Measurements from ENCODE around the gene ZBTB20. TPM values are rescaled to one million over a fixed set of nuclear protein-coding genes. Genes with fewer than 3 reads are reported as not detected.

ZBTB20 gene
- total and polyA plus RNA-seq, 4 donors = 0.88 to 83.2 (median 20.4) TPM

DNA sequence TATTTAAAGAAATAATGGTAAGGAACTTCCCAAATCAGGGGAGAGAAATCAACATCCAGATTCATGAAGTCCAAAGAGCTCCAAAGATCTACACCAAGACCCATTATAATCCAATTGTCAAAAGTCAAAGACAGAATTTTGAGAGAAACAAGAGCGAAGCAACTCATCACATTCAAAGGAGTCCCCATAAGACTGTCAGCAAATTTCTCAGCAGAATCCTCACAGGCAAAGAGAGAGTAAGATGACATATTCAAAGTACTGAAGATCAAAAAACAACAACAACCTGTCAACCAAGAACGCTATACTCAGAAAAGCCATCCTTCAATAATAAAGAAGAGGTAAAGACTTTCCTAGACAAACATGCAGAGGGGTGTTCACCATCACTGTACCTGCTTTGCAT is 511.2 kb downstream of the ZBTB20 start:
- DNase-seq (ENCODE audit: low spot score) = no peak
- H3K27me3 ChIP-seq (ENCODE audit: control insufficient read depth in 4 of 4, insufficient read depth in 4 of 4, low read length in 3 of 4) = no peaks in the 10 kb centered on the region
- H3K9ac ChIP-seq (ENCODE audit: low read depth in 1 of 2, low read length in 2 of 2) = no peak overlapping the region
- WGBS = 97% methylated on average over 2 of the region's 2 CpGs
- no peaks in the 10 kb centered on the region for H3K36me3 ChIP-seq (ENCODE audit: control insufficient read depth in 4 of 4, insufficient read depth in 3 of 4, low read depth in 1 of 4, low read length in 3 of 4)
- no peak overlapping the region for H3K27ac ChIP-seq (ENCODE audit: low read depth in 1 of 2, low read length in 2 of 2)
- no peaks in the 10 kb centered on the region for H3K9me3 ChIP-seq (ENCODE audit: control insufficient read depth in 4 of 4, low read length in 3 of 4)
- no peak for TF ChIP-seq RXRA (IDR thresholded peaks at IDR 0.05)
- no peak overlapping the region for H3K4me3 ChIP-seq (ENCODE audit: low read depth in 1 of 3, low read length in 3 of 3)
- peaks cover 0 to 5% (median 0%) of the 10 kb centered on the region in 4 donors for H3K4me1 ChIP-seq (ENCODE audit: control insufficient read depth in 4 of 4, insufficient read depth in 4 of 4, low read length in 3 of 4)

DNA sequence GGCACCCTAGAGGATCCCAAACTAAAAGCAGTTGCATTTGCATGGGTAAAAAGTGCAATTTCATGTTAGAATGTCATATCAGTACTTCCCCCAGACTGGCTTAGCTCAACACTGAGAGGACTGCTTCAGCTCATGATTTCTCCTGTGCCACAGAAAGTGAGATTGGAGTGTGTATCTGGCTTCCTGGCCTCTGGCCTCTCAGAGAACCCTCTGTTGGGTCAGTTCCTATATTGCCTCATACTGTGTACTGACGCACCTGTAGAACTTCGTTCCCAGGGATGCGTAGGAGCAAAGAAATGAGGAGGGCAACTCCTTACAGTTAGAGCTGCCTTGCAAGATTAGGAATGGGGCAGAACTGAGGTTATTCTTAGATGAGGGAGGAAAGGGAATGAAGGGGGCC is 512.5 kb downstream of the ZBTB20 start:
- no peak for DNase-seq (ENCODE audit: low spot score)
- H3K36me3 ChIP-seq (ENCODE audit: control insufficient read depth in 4 of 4, insufficient read depth in 3 of 4, low read depth in 1 of 4, low read length in 3 of 4) = no peaks in the 10 kb centered on the region
- TF ChIP-seq, protein P1, sequence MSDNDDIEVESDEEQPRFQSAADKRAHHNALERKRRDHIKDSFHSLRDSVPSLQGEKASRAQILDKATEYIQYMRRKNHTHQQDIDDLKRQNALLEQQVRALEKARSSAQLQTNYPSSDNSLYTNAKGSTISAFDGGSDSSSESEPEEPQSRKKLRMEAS (IDR thresholded peaks at IDR 0.05) = no peak
- TF ChIP-seq, protein P2, sequence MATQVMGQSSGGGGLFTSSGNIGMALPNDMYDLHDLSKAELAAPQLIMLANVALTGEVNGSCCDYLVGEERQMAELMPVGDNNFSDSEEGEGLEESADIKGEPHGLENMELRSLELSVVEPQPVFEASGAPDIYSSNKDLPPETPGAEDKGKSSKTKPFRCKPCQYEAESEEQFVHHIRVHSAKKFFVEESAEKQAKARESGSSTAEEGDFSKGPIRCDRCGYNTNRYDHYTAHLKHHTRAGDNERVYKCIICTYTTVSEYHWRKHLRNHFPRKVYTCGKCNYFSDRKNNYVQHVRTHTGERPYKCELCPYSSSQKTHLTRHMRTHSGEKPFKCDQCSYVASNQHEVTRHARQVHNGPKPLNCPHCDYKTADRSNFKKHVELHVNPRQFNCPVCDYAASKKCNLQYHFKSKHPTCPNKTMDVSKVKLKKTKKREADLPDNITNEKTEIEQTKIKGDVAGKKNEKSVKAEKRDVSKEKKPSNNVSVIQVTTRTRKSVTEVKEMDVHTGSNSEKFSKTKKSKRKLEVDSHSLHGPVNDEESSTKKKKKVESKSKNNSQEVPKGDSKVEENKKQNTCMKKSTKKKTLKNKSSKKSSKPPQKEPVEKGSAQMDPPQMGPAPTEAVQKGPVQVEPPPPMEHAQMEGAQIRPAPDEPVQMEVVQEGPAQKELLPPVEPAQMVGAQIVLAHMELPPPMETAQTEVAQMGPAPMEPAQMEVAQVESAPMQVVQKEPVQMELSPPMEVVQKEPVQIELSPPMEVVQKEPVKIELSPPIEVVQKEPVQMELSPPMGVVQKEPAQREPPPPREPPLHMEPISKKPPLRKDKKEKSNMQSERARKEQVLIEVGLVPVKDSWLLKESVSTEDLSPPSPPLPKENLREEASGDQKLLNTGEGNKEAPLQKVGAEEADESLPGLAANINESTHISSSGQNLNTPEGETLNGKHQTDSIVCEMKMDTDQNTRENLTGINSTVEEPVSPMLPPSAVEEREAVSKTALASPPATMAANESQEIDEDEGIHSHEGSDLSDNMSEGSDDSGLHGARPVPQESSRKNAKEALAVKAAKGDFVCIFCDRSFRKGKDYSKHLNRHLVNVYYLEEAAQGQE (IDR thresholded peaks at IDR 0.05) = no peak
- TF ChIP-seq YY1 (IDR thresholded peaks at IDR 0.05) (no peak), FOXA1 (IDR thresholded peaks at IDR 0.05) (no peak), HNF4G (IDR thresholded peaks at IDR 0.05) (no peak), RXRA (IDR thresholded peaks at IDR 0.05) (no peak), TAF1 (conservative IDR thresholded peaks at IDR 0.05) (no peak), SP1 (IDR thresholded peaks at IDR 0.05) (no peak), NR2F2 (IDR thresholded peaks at IDR 0.05) (no peak), HNF4A (conservative IDR thresholded peaks at IDR 0.05) (no peak), EGR1 (IDR thresholded peaks at IDR 0.05; ENCODE audit: low read depth in 2 of 2) (no peak), RAD21 (IDR thresholded peaks at IDR 0.05) (no peak), GABPA (IDR thresholded peaks at IDR 0.05 in 1 of 2, conservative IDR thresholded peaks at IDR 0.05 in 1 of 2) (no peak), JUND (IDR thresholded peaks at IDR 0.05) (no peak)
- TF ChIP-seq, protein P3, sequence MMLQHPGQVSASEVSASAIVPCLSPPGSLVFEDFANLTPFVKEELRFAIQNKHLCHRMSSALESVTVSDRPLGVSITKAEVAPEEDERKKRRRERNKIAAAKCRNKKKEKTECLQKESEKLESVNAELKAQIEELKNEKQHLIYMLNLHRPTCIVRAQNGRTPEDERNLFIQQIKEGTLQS (IDR thresholded peaks at IDR 0.05) = no peak
- TF ChIP-seq, protein P4, sequence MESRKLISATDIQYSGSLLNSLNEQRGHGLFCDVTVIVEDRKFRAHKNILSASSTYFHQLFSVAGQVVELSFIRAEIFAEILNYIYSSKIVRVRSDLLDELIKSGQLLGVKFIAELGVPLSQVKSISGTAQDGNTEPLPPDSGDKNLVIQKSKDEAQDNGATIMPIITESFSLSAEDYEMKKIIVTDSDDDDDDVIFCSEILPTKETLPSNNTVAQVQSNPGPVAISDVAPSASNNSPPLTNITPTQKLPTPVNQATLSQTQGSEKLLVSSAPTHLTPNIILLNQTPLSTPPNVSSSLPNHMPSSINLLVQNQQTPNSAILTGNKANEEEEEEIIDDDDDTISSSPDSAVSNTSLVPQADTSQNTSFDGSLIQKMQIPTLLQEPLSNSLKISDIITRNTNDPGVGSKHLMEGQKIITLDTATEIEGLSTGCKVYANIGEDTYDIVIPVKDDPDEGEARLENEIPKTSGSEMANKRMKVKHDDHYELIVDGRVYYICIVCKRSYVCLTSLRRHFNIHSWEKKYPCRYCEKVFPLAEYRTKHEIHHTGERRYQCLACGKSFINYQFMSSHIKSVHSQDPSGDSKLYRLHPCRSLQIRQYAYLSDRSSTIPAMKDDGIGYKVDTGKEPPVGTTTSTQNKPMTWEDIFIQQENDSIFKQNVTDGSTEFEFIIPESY (IDR thresholded peaks at IDR 0.05) = no peak
- TF ChIP-seq, protein P5, sequence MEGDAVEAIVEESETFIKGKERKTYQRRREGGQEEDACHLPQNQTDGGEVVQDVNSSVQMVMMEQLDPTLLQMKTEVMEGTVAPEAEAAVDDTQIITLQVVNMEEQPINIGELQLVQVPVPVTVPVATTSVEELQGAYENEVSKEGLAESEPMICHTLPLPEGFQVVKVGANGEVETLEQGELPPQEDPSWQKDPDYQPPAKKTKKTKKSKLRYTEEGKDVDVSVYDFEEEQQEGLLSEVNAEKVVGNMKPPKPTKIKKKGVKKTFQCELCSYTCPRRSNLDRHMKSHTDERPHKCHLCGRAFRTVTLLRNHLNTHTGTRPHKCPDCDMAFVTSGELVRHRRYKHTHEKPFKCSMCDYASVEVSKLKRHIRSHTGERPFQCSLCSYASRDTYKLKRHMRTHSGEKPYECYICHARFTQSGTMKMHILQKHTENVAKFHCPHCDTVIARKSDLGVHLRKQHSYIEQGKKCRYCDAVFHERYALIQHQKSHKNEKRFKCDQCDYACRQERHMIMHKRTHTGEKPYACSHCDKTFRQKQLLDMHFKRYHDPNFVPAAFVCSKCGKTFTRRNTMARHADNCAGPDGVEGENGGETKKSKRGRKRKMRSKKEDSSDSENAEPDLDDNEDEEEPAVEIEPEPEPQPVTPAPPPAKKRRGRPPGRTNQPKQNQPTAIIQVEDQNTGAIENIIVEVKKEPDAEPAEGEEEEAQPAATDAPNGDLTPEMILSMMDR (IDR thresholded peaks at IDR 0.05; ENCODE audit: low read depth, low read length, missing input control) = no peak
- H3K4me1 ChIP-seq (ENCODE audit: control insufficient read depth in 4 of 4, insufficient read depth in 4 of 4, low read length in 3 of 4) = no peaks in the 10 kb centered on the region
- H3K9ac ChIP-seq (ENCODE audit: low read depth in 1 of 2, low read length in 2 of 2) = no peak overlapping the region
- no peak overlapping the region for H3K27ac ChIP-seq (ENCODE audit: low read depth in 1 of 2, low read length in 2 of 2)
- WGBS = 79% methylated on average over 3 of the region's 3 CpGs
- no peaks in the 10 kb centered on the region for H3K27me3 ChIP-seq (ENCODE audit: control insufficient read depth in 4 of 4, insufficient read depth in 4 of 4, low read length in 3 of 4)
- no peak overlapping the region for H3K4me3 ChIP-seq (ENCODE audit: low read depth in 1 of 3, low read length in 3 of 3)
- no peaks in the 10 kb centered on the region for H3K9me3 ChIP-seq (ENCODE audit: control insufficient read depth in 4 of 4, low read length in 3 of 4)

All from liver (tissue), 9 donors.